GM18519 (cell line): ENCODE measurements around the gene CHD9.
"Not testable (repeated sequence)": the region's sequence is repeated elsewhere in the genome, so short reads cannot be mapped to it uniquely, and the experiment has no call there.

Experiments
- ATAC-seq: cut with Tn5 transposase; IDR thresholded peaks from one replicate; pipeline ENCODE4 v1.9.1; 2021; ENCODE audit warnings: mild to moderate bottlenecking, moderate library complexity; ENCODE audit not compliant: unreplicated experiment, low FRiP score

The CHD9 gene

DNA sequence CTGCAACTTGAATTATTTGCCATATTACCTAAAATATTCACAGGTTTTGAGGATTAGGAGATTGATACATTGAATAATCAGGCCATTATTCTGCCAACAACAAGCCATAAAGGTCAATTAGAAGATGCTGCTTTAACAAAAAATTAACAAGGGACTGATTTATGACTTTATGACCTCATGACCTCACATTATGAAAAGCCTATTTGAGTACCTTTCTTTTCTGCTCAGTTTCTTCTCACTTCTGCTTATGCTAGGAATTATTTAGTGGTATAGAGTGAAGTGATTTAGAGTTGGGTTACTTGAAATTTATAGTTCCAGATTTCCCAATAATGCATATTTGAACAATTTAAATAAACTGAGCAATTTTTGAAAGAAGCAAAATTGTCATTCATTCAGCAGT lies 121.6 kb downstream of the CHD9 start:
- no peak for ATAC-seq

DNA sequence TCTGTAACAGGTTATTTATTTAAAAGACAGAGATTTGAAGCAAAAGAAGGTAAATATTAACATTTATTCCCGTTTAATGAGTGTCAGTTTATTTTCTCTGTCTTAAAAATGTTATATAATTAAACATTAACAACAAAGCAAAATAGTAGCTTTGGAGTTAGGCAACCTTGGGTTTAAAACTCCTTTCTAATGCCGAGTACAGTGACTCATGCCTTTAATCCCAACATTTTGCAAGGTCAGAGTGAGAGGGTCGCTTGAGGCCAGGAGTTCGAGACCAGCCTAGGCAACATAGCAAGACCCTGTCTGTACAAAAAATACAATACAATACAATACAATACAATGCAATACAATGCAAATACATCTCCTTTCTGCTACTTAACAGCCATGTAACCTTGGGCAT lies 128.7 kb downstream of the CHD9 start:
- no peak for ATAC-seq

DNA sequence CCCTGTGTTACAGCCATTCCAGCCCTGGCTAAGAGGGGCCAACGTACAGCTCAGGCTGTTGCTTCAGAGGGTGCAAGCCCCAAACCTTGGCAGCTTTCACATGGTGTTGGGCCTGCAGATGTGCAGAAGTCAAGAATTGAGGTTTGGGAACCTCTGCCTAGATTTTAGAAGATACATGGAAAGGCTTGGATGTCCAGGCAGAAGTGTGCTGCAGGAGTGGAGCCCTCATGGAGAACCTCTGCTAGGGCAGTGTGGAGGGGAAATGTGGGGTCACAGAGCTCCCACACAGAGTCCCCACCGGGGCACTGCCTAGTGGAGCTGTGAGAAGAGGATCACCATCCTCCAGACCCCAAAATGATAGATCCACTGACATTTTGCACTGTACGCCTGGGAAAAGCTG lies 130.9 kb downstream of the CHD9 start:
- ATAC-seq: not testable (repeated sequence)

DNA sequence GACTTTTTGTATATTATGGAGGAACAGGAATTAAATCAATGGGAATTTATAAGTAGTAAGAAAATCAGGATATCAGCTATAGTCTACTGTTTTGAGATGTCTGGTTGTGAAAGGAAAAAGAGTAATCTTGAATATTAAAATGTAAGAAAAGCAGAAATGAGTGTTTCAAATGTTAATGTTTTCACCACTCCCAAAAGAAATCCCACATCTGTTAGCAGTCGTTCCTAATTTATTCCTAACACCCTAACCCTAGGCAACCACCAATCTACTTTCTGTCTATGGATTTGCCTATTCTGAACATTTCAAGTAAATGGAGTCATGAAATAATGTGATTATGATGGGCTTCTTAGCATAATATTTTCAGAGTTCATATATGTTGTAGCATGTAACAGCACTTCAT lies 133.0 kb downstream of the CHD9 start:
- ATAC-seq: no peak

DNA sequence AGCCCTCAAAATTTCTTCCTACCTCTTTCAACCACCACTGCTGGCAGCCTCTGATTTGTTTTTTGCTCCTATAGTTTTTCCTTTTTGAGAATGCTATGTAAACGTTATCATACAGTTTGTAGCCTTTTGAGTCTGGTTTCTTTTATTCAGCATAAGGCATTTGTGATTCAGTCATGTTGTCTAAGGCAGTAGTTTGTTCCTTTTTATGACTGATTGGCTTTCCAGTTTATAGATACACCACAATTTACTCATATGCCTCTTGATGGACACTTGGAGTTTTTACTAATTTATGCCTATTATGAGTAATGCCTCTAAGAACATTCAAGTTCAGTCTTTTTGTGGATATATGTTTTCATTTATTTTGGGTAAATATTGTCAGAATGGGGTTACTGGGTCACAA lies 136.6 kb downstream of the CHD9 start:
- ATAC-seq: no peak

DNA sequence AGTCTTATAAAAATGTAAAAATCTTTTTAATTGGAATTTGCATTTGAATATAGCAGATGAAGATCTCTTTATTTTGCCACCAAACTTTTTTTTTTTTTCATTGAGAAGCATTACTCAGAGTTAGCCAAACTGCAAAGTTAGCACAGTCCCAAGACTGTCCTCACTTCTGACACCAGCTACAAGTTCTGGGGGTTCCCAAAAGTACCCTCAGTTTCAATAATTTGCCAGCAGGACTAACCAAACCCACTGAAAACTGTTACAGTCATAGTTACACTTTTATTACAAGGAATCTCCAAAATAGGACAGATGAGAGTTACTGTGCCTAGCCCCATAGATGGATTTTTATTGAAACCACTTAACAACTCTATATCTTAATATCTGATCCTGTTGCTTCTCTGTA lies 144.1 kb downstream of the CHD9 start:
- ATAC-seq: no peak

DNA sequence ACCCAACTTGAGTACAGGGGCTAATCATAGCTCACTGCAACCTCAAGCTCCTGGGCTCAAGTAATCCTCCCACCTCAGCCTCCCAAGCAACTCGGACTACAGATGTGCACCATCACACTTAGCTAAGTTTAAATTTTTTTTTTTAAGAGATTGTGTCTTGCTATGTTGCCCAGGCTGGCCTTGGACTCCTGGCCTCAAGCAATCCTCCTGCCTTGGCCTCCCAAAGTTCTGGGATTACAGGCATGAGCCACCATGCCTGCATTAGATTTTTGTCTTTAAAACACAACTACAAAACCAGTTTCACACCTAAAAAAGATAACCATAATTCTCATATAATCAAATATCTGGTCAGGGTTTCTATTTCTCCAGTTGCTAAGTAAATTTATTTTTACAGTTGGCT lies 147.1 kb downstream of the CHD9 start:
- ATAC-seq: no peak

DNA sequence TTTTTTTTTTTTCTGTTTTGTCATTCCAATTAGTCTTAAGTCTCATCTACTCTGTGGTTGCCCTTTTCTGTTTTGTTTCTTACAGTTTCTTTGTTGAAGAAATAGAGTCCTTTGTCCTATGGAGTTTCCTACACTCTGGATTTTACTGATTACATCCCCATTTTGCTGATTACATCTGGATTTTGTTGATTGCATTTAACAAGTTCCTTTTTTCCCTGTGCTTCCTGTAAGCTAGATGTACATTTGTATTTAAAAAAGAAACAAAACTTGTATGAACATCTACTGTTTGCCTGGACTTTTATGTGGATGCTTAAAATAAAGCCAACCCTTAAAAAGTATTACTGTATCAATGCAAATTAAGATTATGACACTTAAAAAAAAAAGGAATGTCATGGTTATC lies 147.6 kb downstream of the CHD9 start:
- ATAC-seq: no peak

DNA sequence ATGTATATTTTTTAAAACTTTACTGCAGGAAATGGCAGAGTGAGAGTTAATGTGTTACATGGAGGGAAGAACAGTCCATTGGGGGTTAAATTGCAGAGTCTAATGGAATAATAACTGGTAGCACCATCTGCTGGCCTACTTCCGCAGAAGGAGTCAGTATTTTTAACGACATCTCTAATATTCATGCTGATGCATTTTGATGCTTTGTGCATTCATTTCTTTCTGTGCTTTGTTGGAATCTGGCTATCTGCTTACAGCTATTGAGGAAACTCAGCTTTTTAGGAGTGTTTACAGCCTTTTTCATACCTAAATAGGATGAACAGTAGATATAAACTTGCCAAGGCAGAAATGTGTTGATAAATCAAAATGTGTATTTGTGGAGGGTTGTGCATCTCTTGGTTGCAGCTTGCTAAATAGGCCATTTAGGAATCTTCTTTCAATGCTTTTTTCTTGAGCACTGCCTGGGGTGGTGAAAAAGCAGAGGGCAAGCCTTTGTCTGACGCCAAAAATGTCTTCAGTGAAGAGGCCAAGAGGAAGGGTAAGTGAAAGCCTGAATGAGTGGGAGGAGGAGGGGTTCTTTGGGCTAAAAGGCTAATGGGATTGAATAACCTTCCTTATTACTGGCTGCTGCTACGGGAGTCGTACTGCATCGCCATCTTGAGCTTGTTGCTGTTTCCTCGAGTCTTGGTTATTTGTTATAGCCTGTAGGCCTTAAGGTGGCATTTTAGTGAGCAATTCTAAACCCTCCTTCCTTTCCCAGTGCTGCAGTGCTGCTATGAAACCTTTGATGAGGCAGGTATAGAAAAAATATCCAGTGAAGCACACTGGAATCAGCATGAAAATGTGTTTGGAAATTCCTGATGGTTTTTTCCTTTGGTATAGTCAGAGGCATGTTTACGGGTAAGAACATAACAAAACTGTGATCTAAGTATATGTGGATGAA lies 153.3 kb downstream of the CHD9 start:
- ATAC-seq: peak; percentile 71

DNA sequence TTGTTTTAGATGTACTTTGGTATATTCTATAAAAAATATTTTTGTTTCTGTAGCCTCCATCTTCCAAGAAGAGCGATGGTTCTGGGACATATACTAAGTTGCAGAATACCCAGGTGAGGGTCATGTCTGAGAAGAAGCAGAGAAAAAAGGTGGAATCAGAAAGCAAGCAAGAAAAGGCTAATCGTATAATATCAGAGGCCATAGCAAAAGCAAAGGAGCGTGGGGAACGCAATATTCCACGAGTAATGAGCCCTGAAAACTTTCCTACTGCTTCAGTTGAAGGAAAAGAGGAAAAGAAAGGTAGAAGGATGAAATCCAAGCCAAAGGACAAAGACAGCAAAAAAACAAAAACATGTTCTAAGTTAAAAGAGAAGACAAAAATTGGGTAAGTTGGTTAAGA lies 154.6 kb downstream of the CHD9 start:
- no peak for ATAC-seq

DNA sequence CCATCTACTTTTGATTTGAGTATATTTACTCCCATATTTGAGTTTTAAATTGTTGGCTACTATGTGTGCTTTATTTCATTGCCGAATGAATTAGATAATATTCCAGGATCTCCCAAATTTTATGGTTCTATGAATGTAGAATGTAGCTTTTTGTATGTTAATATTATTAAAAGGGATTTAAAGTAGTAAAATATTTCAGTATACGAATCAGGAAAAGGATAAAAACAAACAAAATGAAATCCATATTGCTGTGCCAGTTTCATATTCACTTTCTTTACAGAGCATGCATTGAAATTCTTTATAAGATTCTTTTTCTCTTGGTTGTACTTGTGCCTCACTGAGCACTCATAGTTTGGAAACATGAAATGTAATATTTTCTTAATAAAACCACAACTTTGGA lies 155.1 kb downstream of the CHD9 start:
- no peak for ATAC-seq

DNA sequence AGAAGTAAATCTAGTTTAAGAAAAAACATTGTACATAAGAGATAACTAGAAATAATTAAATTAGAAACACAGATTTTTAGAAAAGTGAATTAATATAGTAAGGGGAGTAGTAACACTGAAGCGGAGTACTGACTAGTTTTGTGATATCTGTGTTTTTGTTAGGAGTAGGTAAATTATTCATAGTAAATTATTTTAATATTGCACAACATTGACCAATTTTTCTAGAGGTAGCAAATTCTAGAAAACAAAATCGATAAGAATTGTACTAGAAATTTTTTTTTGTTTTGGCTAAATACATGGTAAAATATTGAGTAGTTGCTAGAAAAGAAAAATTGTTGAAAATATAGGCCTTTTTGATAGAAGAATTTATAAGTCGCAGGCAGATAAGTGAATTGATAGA lies 156.5 kb downstream of the CHD9 start:
- no peak for ATAC-seq

DNA sequence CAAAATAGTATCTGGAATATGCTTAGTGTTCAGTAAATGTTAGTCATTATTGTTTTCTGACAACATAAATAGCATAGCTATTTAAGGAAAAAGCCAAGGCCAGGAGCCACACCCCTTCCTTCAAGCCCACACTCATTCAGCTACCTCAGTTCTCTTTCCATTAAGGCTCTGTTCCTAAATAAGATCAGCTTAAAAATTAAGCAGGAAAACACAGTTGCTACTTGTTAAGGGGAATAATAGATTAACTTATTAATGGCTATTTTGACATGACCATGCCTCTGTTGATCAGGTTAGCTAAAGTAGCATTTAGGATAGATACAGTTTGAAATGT lies 158.1 kb downstream of the CHD9 start:
- ATAC-seq: no peak

DNA sequence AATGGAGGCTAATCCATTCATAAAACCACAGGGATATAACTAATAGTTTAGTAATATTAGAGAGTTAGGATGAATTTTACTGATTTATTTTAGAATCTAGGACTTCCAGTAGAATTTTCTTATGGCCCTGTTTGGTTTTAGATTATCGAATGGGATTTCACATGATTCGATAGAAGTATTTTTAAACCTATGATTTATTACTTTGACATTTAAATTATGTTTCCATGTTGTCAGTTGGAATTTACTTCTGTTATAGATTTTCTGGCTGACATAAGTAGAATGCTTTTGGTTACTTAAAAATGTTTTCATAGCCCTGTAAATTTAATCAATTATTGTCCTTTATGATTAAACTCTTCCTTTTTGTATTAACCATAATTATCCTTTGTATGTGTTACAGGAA lies 158.8 kb downstream of the CHD9 start:
- ATAC-seq: no peak

DNA sequence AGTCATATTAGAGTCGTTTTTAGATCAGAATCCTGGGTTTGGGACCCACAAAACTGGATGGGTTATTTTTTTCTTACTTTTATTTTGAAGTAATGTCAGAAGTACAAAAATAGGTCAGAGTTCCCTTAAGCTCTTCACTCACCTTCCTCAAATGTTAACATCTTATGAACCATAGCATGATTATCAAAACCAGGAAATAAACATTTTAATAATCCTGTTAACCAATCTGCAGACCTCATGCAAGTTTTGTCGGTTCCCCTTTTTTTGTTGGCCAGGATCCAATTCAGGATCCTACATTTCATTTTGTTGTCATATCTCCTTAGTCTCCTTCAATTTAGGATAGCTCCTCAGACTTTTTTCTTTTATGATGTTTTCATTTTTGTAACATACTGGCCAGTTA lies 162.0 kb downstream of the CHD9 start:
- ATAC-seq: no peak

DNA sequence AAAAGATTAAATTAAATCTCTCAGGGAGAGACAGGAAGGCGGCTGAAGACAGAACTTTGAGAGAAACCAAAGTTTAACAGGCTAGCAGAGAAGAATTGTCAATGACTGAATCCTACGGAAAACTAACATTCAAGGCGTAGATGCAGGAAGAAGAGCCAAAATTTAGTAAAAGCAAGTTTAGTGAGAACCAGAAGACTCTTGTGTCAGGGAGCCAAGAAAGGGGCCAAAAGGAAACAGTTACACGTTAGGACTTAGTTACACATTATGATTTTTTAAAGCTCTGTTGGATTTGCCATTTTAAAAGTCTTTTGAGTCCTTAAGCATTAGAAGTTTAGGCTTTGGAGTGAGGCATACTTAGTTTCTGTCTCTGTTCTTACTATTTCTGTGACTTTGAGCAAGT lies 164.6 kb downstream of the CHD9 start:
- no peak for ATAC-seq

DNA sequence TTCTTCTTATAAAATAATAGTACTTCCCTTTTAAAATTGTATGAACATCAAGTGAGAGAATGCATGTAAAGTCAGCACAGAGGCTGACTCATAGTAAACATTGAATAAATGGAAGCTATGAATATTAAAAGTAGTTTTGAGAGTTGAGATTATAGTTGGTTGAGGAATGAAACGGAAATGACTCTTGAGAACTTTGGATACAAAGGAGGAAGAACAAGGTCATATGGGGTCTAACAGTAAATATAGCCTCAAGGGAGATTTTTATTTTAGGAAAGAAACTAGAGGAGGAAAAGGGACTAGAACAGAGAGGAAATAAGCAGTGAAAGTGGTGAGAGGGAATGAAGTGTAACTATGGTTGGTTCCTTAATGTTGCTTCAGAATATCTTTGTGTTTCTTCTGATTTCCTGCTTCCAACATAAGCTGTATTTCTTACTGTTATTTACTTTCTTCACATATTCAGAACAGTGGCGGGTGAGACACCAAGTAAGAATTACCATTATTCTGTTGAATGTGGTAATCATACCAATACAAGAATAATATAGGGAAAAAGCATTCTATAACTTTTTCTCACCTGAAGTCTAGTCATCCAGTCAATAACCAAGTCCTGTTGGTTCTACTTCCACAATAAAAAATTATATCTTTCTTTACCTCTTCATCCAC lies 165.1 kb downstream of the CHD9 start:
- ATAC-seq: peak; percentile 45

DNA sequence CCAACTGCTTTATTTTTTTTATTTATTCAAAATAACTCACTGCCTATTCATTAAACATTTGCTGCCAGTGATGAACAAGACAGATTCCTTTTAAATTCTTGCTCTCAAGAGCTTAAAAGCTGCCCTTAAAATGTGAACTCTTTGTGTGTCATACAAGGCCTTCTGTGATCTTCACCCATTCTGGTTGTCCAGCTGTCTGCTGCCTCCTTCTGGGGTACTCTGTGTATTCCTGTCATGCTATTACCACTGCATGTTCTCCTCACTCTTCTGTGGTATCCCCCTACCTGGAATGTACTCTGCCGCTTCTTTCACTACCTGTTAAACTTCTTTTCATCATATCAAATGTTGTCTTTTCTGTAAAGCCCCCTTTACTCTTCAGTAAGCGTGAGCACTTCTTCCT lies 165.8 kb downstream of the CHD9 start:
- ATAC-seq: no peak

DNA sequence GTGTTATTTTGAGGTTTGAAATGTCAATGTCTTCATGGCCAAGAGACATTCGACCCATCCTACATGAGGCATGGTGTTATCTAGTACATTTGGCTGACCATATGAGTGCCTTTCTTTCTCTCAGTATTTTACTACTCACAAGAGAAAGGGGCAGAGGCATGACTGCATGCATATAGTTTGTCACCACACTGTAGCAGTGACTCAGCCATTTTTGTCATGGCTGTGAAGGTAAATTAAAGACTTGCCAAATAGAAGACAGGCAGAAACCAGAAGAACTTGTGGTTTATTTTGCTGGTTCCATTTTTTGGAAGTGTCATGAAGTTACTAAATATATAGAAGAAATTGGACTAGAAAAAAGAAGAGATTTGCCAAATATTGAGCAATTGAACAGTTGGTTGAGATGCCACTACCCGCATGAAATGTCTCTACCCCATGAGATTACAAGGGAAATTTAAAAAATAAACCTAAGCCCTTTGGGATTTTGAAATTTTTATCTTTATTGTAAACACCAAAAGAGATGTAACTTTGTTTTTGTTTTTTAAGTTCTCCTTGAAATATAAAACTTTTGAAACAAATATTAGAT lies 170.3 kb downstream of the CHD9 start:
- ATAC-seq: no peak

DNA sequence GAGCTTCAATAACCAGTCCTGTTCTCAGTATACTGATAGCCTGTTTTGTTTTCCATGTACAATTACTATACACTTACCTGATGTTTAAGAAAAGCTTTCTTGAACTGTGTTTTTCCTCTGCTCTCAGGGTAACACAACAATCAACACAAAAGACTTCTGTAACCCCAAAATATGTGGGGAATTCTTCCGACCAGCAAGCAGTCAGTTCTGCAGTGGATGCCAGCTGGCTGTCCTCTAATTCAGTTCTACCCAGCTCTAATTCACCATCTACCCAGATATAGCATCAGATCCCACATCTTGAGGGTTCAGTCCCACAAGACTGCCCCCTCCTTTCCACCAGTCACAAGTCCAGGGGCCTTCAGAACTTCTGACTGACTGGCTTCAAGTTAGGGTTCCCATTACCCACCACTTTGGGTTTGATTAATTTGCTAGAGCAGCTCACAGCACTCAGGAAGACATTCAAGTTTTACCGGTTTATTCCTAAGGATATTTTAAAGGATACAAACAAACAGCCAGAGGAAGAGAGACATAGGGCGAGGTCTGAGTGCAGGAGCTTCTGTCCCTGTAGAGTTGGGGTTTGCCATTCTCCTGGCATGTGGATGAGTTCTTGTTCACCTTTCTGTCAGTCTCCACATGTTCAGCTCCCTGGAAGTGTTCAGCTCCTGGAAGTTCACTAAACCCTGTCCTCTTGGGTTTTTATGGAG lies 178.2 kb downstream of the CHD9 start:
- no peak for ATAC-seq

DNA sequence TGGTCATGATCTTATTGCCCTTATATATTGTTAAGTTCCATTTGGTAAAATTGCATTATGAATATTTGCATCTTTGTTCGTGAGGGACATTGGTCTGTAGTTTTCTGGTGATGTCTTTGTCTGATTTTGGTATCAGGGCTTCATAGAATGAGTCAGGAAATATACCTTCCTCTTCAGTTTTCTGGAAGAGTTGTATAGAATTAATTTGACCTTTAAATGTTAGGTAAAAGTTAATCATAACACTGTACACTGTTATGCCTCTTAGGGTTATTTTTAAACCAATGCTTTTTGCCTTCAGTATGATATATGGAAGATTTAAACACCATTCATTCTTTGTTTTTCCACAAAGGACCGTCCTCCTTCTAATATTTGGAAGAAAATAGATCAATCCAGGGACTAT lies 180.0 kb downstream of the CHD9 start:
- no peak for ATAC-seq
